Measurements from ENCODE around the gene GALNT10. TPM values are rescaled to one million over a fixed set of nuclear protein-coding genes. Genes with fewer than 3 reads are reported as not detected.

Gene GALNT10
- polyA plus RNA-seq, 1 donor = 24.6 TPM

DNA sequence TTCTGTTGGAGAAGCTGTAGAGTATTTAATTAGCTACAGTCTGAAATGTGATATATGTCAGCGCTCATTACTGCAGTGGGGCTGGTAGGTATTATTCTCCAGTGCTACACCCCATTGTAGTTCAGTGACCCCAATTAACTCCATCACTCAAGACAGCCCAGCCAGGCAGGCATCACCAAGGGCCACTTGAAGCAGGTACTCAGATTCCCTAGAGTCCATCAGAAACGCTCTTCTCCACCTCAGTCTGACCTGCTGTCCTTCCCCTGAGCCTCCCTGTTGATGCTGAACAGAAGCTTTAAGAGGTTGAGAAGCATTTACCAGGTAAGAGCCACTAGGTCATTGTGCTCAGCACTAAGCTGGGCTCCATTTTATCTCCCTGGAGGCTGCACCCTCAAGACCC lies 71.8 kb downstream of the GALNT10 start:
- DNase-seq = no peak

DNA sequence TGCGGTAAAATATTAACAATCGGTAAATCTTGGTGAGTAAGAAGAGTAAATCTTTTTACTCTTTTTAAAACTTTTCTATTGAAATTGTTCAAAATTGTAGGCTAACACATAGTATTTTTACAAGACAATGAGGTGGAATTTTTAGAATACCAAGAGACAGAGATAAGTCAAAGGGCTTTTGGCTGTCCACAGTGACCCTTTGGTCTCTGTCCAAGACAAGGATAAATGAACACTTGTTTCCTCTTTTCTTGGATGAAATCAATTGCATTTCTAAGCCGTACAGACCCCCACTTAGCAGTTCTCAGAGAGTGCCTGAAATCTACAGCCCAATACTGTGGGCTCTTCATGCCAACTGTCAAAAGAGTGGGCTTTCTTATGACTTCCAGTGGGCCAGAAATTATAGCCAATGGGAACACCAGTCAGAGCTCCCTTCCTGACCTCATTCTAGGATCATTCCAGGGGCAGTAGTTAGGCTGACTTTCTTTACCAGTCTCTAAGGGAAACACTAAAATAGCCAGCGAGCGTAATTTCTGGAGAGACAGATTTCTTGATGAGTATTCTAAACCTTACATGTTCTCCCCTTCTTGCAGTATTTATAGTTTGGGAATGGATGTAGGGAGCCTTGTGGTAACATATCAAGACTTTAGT lies 74.1 kb downstream of the GALNT10 start:
- DNase-seq = no peak

DNA sequence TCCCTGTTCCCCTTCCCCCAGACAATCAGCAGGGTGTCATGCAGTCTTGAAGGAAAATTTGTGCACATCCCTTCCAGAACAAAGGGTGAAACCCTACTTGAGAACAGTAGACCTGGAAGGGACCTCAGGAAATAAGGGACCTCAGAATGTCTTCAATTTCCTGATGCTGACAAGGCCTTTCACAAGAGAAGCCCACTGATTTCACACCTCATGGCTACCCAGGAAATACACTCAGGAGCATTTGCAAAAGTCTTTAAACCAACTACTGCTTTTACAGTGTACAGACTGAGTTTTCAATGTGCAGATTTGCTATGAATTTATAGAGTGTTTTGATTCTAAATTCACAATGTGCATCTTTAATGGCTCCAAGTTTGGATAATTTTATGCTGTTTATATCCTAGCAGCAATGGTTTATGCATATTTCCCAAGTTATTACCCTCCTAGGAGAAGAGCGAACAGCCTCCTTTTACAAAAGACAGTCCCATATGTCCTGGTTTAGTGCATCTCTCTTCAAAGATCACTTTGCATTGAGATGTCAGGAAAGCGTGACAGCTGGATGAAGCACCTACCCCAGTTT lies 74.8 kb downstream of the GALNT10 start:
- no peak for DNase-seq

DNA sequence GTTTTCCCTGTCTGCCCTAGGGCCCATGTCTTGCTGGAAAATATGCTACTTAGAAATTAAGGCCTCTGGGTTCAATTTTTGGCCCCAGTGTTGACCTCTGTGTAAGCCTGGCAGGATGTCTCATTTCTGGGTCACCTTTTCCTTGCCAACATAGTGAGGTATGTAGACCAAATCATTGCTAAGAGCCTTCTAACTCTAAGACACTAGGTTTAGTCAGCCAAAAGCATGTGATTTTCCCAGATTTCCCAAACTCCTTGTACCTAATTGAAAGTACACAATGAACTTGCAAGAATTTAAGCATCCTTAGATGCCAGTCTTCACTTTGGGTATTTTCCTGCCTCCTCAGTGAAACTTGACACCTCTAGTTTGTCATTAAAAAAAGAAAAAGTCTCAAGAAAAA lies 77.0 kb downstream of the GALNT10 start:
- no peak for DNase-seq

DNA sequence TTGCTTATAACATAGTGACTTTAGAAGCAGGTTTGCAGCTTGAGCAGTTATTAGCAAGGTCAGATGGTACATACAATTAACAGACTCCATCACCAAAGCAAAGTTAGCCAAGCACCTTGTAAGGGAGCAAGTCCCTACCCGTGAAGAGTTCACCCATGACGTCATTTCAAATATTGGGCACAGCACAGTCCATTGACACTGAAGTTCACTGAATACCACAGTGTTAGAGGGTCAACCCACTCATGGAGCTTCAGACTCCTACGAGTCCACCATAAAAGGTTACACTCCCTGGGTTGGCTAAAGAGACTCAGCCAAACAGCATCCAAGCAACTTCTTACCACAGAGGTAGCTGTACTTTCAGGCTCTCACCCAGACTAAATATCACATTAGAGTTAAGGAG lies 77.5 kb downstream of the GALNT10 start:
- no peak for DNase-seq

DNA sequence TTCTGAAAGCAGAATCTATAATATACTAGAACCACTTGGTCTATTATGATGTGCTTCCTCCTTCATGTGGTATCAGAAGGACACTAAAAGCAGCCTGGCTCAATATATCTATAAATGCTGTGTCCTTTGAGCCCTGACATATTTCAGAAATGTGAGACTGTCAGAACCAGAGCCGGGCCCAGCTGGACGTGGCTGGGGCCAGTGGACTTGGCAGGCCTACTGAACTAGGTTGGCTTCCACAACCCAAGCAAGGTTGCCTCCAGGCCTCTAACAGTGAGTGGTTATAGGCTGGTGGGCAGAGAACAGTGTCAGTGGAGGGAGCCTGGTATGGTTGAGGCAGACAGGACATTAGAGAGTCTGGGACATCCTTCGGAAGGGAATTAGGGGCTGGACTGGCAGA lies 78.9 kb downstream of the GALNT10 start:
- no peak for DNase-seq

DNA sequence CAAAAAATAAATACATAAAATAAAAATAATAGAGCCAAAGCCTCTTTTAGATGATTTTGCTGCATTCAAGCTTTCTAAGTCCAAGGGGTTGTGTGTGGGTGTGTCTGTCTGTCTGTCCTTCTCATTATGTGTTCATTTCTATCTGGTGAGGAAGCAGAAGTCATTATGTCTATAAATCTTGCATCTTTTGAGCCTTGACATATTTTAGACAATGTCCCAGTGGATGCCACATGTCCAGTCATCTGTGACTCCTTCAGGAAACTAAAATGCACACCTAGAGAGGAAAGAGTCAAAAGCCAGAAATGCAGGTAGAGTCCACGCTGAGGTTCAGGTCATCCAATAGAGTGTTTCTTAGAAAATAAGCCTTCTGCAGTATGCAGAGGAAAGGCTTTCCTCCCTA lies 80.9 kb downstream of the GALNT10 start:
- no peak for DNase-seq

DNA sequence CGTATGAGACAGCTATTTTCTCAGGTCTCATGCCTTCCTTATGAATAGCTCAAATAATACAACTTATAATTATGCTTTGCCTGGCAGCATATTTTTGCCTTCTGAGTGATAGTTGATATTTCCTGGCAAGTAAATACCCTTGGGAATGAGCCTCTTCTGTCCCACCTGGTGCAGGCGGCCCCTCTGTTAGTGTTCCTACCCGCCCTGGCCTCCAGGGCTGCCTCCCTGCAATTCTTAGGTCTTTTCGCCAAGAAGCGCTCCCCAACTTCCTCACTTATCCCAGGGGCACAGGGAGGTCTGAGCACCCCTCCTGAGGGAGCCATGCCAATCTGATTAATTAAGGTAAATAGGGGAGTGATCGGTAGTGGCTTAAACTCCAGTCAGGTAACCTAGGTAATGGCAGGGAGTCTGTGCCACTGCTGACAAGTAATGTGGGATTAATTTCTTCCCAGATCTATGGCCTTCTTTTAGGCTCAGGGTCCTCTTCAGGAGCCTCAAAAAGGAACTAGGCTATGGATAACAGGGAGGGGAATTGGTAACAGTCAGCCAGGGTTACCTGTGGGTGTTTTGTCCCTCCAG lies 81.5 kb downstream of the GALNT10 start:
- no peak for DNase-seq

DNA sequence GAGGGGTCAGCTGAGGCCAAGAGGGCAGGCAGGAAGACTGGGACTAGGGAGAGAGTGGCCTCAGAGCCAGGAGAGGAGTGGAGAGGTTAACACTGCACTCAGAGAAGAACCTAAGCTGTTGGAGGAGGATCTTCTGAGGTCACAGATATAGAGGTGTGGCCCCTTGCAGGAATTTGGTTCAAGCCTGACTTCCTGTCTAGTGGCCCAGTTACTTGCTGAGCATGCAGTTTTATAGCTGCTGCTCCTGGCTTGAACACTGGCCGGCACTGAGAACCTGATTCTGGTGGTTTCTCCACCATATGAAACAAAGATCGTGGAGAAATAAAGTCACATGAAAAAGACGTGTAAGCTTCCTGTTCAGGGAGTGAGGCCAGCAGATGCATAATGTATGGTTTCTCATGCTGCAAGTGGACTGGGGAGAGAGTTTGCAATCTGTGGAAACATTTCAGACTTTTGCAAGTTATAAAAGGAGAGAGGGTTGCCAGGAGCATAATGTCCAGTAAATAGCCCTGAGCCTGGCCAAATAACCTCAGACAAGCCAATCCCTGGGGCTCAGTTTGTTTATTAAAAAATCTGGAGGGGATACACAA lies 82.6 kb downstream of the GALNT10 start:
- no peak for DNase-seq

DNA sequence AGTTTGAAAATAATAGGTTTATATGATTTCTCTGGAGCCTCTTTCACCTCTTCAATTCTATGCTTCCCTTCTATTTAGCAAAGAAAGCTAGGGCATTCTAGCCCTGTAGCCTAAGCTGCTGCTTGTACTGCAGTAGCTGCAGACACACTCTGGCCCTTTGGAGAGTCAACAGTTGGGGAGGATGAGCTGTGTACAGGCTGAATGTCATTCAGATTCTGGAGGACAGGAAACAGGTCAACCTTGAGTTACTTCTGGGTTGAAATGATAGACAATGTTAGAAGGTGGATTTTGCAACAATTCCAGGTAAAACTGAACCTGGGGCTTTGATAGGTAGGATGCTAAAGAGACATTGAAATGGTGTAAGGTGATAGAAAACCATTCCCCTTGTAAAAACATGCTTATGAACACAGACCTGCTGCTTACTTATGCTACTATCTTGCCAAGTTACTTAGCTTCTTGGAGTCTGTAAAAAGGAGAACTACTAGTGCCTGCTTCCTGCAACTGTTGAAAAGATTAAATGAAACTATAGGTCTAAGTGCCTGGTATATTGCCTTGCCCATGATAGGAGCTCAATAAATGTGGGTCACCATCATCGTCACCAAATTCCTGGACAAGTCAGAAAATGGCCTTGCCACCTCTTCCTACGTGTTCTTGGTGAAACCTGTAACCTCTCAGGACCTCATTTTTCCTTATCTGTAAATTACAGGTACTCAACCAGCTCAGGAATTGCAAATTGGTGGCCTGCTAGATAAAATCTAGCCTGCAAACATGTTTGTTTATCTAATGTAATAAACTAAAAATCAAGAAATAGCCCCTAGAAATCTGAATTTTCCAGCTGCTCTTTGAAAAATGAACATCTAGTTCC lies 83.7 kb downstream of the GALNT10 start:
- DNase-seq = no peak

DNA sequence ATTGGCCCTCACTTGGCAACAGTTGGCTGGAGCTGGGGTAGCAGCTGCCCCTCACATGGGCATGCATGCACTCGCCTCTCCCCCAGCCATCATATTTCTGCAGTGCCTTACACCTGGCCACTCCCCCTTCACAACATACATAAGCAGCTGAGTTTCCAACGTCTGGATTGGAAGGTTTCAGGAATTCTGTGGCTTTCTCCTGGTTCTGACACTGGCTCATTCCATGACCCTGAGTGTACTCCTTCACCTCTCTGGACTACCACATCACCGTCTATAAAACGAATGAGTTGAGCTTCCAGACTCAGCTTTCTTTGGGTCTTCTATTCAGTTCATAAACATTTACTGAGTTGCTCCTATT lies 84.3 kb downstream of the GALNT10 start:
- no peak for DNase-seq

DNA sequence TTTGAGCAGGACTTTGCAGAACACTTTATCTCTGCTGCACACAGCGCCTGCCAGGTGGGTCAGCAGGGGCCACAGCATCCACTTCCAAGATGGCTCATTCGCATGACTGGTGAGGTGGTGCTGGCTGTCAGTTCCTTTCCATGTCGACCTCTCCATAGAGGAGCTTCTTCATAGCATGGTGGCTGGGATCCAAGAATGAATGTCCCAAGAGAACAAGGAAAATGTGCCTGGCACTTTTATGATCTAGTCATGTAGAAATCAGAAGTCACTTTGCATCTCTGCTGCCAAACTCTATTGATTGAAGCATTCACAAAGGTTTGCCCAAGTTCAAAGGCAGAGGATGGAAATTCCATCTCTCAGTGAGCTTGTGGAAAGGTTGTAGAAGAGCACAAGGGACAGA lies 85.0 kb downstream of the GALNT10 start:
- no peak for DNase-seq

DNA sequence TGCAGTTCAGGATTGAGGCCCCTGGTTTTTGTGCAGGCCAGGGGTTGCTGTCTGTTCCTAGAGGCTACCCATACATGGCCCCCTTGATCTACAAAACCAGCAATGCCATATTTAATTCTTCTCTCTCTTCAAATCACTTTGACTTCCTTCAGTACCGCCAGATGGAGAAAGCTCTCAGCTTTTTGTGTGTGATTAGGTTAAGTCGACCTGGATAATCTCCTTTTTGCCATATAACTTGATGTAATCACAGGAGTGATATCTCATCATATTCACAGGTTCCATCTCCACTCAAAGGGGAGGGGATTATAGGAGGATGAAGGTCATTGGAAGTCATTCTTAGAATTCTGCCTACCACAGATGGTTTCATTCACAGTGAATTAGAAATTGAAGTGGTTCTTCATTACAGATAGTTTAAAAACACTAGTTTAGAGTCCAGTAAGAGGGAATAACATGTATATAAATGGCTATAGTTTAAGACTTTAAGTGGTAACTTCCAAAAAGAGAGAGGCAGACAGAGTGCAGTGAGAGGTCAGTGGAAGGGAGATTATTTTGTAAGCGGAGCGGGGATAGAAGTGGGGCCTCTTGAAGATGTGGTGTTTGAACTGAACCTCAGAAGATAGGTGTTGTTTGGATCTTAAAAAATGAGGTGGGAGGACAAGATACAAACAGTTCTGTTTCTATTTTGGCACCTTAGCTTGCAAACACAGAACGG lies 85.9 kb downstream of the GALNT10 start:
- no peak for DNase-seq

DNA sequence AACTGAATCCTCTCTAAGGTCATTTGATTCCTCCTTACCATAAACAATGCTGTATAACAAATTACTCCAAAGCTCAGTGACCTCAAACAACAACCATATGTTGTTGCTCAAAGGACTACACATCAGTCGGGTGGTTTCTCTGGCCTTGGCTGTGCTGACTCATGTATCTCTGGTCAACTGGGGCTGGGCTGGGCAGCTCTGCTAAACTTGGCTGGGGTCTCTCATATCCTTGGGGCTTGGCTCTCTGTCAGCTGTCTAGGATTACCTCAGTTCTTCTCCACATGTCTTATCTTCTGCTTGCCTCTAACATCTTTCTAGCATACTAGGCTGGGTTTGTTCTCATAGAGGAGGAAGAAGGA lies 86.4 kb downstream of the GALNT10 start:
- DNase-seq = no peak

DNA sequence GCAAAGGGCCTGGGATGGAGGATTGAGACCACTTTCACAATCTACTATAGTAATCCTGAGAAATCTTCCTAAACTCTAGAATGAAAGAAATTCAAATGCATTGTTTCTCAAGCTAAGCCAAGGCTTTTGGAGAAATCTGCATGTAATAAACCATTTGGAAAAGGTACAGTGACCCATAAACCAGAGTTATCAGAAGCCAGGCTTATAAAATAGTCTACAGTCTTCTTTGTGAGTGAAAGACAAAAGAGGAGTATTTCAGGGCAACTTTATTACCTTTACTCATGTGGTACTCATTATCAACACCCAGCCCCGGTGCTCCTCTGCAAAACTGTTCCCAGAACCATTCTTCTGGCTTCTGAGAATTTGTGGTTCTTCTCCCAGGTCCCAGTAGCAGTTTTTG lies 87.0 kb downstream of the GALNT10 start:
- DNase-seq = no peak

DNA sequence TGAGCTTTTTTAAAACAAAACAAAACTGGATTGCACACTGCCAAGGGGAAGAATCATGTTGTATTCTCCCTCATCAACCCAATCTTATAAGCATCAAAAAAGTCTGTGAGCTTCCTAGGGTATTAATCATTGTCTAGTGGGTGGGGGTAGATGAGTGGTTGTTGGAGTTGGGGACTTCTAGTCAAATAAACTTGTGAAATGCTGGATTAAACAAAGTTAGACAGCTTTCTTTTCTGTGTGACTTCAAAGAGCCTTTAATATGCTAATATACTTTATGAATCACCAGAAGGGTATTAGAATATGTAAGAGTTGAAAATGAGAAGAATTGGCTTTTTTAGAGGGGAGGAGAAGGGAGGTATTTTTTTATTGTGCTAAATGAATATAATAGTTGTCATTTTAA lies 87.7 kb downstream of the GALNT10 start:
- no peak for DNase-seq

DNA sequence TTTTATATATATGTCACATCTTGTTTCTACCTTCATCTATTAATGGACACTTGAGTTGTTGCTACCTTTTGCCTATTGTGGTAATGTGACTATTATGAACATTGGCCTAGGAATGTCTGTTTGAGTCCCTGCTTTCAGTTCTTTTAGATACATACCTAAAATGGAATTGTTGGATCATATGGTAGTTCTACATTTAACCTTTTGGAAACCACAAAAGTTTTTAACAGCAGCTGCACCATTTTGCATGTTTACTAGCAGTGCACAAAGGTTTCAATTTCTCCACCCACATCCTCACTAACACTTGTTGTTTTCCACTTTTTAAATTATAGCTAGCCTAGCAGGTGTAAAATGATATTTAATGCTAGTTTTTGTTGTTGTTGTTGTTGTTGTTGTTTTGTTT lies 88.4 kb downstream of the GALNT10 start:
- DNase-seq = no peak

DNA sequence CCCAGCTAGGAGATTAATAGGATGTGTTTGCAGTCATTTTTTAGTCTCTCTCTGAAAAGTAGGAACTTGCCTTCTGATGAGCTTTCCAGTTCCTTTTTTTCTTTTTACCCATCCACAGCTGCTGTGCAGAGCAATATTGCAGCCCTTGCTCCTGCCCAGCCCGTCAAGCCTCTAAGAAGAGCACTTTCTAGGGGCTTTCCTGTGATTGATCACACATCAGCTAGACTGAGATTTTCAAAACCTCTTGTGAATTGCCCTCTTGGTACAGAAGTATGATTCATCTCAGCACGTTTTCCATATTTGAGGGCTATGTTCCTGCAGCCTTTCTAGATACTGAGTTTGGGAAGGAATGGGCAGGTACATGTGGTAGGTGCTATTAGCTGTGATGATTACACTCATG lies 93.9 kb downstream of the GALNT10 start:
- DNase-seq = no peak

DNA sequence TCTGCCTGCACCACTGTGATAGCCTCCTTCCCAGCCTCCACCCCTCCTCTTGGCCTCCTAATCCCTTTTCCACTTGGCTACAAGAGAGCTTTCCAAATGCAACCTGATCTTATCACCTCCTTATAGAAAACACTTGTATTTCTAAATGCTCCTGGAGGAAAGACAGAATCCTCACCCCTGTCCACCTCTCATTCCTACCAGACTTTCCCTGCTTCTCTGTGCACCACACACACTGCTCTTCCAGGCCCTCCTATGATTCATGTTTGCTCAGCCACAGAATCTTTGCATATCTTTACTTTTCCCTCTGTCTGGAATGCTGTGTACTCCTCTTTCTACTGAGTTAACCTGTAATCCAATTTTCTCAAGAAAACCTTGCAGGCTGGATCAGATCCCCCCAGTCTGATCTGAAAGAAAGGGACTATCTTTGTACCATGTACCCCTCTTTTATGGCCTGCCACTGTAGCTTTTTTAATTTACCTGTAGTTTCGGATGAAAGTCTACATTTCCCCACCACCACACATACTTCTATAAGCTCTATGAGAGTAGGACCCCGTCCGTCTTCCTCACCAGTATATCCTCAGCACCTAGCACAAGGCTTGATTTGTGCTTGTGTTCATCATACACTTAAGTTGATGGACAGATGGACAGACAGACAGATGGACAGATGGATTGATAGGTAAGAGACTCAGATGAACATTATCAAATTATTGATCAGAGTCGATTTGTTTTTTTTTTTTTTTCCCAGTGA lies 95.3 kb downstream of the GALNT10 start:
- no peak for DNase-seq

DNA sequence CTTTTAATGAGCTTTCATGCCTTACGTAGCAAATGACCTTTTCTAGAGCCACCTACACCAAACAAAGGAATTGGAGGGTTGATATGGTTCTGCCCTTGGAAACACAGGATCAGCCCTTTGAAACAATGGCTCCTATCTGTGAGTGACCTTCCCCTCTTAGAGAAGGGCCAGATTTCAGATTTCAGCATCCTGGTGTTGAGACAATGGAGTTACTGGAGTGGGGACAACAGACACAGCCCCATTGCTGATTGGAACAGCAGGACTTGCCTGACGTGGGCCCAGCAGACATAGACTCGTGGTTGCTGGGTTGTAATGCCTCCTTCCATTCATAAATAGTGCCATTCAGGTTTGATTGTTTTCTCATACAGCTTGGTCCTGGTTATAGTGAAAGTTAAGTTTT lies 96.0 kb downstream of the GALNT10 start:
- DNase-seq = no peak

DNA sequence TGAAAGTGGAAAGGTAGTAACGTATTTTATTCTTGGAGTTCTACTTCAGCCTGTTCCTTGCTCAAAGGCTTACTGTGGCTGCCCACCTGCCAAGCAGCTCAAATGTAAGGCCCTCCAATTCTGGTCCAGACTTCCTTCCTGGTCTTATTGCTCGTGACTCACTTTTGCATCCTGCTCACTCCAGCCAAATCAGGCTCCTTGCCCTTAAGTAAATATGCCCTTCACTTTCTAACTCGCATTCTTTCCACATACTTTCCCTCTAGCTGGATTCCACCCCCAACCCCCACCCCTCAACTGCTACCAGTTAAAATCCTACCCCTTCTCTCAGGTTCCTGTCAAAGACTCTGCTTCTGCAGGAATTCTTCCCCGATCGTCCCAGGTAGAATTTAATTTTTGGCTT lies 96.6 kb downstream of the GALNT10 start:
- no peak for DNase-seq

DNA sequence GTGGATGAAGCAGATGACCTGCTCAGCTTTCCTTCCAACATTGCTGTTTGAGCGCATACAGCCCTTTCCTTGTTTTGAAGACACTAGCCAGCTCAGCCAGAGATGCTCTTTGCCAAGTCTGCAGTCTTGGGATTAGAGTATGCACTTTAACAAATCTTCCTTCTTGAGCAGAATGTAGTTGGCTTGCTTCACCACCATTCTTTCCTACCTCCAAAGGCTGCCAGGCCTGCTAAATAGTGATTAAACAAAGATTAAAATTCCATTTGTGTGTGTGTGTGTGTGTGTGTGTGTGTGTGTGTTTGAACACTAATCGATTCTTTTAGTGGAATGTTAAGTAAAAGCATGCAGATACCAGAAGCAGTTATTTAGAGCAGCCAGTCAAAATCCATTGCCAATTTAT lies 97.6 kb downstream of the GALNT10 start:
- no peak for DNase-seq
